ENCODE results near the gene PARP4.
"Not testable (repeated sequence)": the region's sequence is repeated elsewhere in the genome, so short reads cannot be mapped to it uniquely, and the experiment has no call there.

PARP4 gene

DNA sequence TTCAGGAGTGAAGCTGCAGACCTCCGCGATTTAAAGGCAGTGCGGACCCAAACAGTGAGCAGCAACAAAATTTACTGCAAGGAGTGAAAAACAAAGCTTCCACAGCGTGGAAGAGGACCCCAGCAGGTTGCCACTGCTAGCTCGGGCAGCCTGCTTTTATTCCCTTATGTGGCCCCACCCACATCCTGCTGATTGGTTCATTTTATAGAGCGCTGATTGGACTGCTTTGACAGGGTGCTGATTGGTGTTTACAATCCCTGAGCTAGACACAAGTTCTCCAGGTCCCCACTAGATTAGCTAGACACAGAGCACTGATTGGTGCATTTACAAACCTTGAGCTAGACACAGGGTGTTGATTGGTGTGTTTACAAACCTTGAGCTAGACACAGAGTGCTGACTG is 6.3 kb downstream of the PARP4 start:
- in situ Hi-C loops (cut with MboI; ENCODE audit: low sequenced_read_pairs), result not testable (repeated sequence)

DNA sequence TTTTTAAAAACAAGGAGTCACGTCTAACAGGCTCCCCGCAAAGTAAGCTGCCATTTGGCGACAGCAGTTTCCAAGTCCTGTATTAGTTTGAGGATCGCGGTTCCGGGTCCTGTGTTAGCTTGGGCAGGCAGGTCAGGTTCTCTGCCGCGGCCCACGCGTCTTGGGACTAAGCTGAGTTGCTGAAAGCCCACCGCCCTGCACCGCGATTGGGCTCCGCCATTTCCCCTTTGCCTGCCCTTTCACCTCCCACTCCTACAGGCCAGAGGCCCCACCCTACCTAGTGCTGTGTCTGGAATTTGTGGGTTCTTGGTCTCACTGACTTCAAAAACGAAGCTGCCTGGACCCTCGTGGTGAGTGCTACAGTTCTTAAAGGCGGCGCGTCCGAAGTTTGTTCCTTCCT is 6.8 kb downstream of the PARP4 start:
- in situ Hi-C loops (cut with MboI; ENCODE audit: low sequenced_read_pairs), result no loop called here

DNA sequence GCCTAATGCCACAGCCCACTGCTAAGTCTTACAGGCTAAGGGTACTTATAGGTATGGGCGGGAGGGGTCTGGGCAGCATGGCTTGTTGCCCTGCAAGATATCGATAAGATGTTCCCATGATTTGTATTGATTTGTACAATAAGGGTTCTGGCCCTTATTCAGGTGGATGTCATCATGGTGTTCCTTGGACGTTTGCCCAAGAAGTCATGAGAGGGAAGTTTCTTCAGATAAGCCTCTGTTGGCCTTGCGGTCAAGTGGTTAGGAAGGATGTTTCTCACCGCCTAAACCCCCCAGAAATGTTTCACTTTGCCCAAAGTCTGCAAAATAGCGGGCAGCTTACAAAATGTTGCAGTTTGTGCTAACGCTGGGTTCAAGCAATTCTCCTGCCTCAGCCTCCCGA is 7.3 kb downstream of the PARP4 start:
- in situ Hi-C loops (cut with MboI; ENCODE audit: low sequenced_read_pairs), result no loop called here

DNA sequence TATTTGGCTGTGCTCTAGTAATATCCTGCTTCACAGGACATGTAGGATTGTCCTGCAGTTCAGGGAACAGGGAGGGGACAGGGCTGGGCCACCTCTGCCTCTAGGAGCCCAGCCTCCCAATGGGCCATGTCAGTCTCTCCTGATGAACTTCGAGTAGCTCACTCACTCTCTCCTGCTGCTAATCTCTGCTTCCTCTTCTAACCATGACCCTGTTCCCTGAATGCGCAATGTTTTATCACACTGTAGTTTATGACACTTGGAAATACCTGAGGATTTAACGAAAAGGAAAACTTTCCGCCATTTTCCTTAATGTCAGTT is 9.2 kb downstream of the PARP4 start:
- in situ Hi-C loops (cut with MboI; ENCODE audit: low sequenced_read_pairs), result no loop called here

DNA sequence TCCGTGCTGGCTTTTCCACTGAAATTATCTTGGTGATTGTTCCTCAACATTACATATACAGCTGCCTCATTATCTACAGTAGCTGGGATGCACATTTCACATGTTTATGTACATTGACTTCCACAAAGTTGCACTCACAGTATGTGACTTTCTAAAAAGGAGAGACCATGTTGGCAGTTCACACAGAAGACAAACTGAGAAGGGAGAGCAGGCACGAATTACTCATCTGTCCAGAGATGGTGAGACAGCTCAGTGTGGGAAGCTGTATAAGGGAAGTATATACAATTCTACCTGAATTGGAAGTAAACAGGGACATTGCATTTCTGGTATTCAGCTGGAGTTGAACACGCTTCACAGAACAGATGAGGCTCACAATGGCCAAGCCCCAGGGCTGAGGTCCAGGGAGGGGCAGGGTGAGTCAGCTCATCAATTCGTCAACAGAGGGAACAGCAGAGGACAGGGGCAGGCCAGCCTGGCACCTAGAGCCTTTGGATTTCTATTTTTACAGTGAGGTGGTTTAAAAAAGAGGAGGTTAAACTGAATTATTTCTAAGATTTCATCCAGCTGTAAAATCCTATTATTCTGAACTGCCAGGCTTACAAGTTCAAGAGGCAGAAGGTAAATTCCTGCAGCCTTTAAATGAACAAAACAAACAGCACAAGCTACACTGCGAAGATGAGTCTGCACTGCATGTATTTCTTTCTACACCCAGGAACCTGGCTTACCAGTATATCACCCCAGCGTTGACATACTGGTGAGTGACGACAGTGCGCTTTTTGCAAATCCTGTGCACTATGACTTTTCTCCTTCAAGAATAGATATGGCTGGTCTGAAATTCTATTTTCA is 9.8 kb downstream of the PARP4 start:
- in situ Hi-C loops (cut with MboI; ENCODE audit: low sequenced_read_pairs), result no loop called here

DNA sequence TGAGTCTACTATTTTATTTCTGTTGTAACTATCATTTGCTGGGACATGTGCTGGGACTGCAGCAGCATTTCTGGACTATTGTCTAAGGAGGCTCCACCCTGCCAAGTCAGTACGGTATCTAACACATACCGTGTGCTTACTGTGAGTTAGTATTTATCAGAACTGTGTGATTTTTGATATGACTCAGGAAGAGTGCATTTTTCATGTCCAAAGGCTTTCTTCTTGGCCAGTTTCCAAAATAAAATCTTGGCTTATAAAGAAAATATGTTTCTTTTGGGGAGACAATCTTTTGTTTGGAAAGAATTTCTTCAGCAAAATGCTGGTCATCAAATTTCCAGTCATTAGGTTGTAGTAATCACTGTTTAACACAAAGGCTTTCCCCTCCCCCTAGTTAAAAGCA is 11.6 kb downstream of the PARP4 start:
- in situ Hi-C loops (cut with MboI; ENCODE audit: low sequenced_read_pairs), result no loop called here

DNA sequence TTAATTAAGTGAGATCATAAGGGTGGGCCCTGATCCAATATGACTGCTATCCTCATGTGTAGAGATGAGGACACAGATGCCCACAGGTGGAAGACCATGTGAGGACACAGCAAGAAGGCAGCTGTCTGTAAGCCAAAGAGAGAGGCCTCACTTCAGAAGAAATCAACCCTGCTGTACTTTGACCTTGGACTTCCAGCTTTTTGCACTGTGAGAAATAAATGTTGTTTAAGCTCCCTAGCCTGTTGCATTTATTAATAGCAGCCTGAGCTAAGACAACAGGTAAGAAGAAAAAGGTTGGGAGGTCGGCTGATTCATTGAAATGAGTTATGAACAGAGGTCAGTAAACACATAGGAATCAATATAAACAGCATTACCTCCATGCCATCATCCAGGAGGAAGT is 14.8 kb downstream of the PARP4 start:
- in situ Hi-C loops (cut with MboI; ENCODE audit: low sequenced_read_pairs), result no loop called here

DNA sequence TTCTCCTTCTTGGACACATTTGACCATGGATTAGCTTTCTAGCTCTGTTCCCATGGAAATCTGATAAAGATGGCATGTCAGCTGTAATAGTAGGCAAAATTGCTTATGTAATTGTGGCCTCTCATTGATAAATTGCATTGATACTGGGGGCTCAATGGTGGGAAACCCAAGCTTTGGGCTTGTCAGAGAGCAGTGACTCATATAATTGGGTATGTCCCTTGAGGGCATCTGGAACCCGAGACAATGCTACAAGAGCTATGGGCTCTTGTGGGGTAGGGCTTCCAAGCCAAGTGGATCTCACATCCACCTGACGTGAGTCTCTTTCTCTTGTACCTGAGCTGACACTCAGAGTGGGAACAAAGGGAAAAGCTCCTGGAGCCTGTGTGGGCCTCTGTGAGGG is 16.3 kb downstream of the PARP4 start:
- in situ Hi-C loops (cut with MboI; ENCODE audit: low sequenced_read_pairs), result not testable (repeated sequence)

DNA sequence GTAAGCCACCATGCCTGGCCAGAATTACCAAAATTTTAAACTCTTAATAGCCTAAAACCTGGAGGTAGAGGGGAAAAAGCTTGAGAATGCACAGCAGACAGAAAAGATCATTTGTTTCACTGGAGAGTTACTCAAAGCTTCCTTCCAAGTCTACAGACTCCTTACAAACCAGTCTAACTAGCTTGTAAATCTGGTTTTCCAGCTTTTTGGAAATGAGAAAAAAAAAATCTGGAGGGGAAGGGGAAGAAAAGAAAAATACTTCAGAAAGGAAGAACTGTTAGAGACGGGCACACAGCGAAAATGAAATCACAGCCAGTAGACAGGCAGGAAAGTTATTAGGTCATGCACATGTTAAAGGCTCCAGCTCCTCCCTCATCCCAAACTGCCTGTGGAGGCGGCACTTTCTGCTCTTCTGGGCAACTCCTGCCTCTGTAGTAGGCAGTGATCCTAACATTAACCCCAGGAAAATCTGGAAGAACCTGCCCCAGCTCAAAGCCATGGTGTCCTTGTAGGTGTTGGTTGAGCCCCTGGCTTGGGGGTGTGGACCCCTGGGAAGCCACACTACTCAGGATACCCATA is 17.3 kb downstream of the PARP4 start:
- in situ Hi-C loops (cut with MboI; ENCODE audit: low sequenced_read_pairs), result no loop called here

DNA sequence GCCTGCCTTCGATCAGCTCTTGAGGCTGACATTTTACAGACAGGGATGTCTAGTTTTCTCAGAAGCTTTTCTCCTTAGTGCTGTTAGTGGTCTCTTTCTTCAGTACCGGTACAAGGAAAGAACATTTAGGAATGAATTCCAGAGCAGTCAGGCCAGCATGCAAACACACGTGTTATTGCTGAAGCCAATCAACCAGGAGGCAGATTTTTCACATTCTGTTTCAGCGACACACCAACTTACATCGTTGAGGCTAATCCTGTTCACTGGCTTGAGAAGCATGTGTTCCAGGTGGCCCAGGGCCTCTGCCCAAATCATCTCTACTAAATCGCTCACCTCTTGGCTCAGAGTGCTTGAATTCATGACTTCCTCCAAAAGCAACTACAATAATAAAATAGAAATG is 19.2 kb downstream of the PARP4 start:
- in situ Hi-C loops (cut with MboI; ENCODE audit: low sequenced_read_pairs), result no loop called here

DNA sequence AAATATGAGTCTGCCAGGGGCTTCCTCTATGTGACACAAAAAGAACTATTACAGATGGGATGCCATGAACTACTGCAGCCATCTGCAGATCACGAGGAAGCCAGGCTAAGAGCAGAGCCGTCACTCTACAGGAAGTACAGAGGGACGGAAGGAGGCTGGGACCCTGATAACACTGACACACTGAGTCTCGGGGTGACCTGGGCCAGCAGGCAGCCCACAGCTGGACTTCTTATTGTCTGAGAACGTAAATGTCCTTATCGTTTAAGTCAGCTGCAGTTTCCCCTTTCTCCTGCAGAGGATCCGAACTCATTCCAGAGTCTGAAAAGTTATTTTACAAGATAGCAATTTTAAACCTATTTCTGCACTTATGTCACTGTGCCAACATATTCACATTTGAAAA is 20.7 kb downstream of the PARP4 start:
- in situ Hi-C loops (cut with MboI; ENCODE audit: low sequenced_read_pairs), result no loop called here

DNA sequence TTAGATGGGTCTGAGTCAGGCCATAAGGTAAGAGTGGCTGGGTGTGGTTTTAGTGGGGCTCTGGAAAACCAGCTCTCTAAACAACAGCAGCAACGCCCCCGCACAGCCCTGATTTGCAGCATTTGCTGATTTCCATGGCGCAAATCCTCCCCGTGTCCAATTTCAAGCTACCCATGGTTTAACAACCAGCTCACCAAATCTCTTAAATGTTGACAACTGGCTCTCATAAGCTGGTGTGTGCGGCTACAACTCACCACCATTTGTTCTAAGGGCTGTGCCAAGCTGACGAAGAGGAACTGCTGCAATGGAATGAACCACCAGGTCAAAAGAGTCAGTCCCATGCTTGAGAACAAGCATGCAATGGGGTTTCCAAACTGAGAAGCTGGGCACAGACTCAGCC is 22.9 kb downstream of the PARP4 start:
- in situ Hi-C loops (cut with MboI; ENCODE audit: low sequenced_read_pairs), result no loop called here

DNA sequence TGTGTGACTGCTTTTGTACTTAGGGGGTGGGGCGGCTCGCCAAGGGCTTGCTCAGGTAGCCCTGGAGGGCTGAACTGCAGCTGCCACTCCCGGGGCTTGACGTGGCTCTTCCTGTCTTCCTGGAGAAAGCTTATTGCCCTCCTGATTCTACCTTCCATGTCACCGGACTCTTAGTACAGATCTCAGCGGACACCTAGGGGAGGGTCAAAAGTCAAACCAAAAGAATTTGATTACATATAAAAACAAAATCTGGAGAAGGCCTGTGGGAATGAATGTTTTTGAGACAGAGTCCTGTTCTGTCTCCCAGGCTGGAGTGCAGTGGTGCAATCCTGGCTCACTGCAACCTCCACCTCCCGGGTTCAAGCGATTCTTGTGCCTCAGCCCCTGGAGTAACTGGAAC is 24.5 kb downstream of the PARP4 start:
- in situ Hi-C loops (cut with MboI; ENCODE audit: low sequenced_read_pairs), result not testable (repeated sequence)

DNA sequence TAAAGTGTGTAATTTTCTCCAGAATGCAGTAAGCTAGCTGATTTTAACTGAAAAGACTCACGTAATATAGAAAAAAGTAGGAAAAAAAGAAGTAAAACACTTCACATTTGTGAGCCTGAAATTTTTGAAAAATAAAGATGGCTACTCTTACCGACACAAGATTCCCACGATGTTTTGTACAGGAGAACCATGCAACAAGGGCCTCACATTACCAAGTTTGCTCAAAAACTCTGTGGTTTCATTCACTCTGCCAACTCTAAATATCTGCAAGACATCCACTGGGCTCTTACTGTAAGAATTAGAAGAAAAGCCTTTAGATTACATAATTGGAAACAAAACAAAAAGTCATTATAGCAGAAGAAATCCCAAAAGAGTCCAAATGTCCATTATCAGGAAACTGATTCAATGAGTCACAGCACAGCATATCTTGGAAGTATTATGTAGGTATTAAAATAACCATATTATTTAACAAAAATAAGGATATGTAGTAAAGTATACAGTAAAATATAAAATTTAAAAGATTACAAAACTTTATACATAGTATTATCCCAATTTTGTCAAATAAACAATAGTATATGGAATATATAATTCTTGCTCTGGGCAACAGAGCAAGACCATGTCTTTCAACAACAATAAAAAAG is 26.4 kb downstream of the PARP4 start:
- in situ Hi-C loops (cut with MboI; ENCODE audit: low sequenced_read_pairs), result not testable (repeated sequence)

DNA sequence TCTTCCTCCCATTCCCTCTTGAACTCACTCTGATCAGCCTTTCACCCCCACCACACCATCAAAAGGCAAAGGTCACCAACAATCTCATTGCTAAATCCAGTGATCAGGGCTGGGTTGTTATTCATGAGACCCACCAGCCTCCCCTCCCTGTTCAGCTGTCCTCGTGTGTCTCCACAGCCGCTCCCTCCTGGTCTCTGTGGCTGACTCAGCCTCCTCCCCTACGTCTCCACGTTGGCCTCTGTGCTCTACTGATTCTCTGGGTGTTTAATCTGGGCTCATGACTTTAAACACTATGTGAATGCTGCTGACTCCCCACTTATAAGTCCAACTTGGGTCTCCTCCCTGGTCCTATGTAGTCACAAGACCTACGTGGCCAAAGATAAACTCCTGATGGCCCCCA is 38.9 kb downstream of the PARP4 start:
- in situ Hi-C loops (cut with MboI; ENCODE audit: low sequenced_read_pairs), result no loop called here

DNA sequence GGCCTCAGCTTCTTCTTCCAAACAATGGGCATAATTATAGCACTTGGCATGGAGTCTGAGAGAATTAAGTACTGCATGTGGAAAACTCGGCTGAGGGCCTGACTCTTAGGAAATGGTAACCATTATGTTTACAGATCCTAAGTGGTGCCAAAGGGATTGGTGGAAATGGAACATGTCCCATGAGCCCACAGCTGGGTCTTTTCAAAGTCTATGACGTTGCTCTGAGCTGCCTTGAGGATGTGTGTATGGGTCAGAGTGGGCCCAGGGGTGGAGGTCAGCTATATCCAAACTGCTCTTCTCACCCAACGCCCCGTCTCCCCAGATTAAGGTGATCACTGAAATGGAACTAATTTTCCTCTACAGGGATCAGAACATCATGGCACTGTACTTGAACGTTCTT is 40.4 kb downstream of the PARP4 start:
- in situ Hi-C loops (cut with MboI; ENCODE audit: low sequenced_read_pairs), result not testable (repeated sequence)

DNA sequence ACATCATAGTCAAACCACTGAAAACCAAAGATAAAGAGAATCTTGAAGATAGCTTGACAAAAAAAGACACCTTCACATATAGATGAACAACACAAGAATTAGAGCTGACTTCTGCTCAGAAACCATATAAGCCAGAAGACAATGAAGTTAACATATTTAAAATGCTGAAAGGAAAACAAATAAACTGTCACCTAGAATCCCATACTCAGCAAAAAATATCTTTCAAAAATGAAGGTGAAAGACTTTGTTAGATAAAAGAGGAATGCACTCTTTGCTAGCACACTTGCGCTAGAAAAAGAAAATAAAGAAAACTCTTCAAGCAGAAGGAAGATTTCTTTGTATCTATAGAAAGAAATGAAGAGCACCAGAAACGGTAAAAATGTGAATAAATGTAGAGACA is 49.5 kb downstream of the PARP4 start:
- in situ Hi-C loops (cut with MboI; ENCODE audit: low sequenced_read_pairs), result no loop called here

DNA sequence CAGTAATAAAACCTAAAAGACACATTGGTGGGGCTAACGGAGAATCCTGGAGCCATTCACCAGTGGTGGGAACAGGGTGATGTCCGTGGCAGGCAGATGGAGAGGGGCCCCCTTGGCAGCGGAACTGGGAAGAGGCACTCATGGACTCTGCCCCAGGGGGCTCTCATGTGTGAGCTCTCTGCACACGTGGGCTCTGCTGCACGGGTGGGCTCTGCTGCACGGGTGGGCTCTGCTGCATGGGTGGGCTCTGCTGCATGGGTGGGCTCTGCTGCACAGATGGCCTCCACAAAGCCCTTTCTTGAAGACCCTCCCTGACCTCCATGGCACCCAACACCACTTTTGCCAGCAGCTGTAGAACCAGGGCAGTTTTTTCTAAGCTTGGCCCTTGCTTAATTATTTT is 52.3 kb downstream of the PARP4 start:
- in situ Hi-C loops (cut with MboI; ENCODE audit: low sequenced_read_pairs), result no loop called here

DNA sequence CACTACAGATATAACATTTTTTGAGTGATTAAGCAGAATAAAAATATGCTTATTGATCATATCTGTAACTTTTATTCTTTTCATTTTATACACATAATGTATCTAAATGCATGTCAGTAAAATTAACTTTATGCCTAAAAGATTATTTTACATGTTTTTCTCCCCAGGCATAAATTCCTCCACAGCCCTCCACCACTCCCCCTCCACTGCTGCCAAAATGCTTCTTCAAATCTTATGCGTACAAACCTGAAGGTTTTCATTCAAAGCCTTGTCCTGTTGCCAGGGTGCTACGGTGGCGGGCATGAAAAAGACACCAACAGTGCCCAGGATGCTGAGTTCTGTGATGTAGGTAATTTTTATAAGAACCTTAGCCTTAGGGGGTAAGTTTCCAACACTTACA is 52.9 kb downstream of the PARP4 start:
- in situ Hi-C loops (cut with MboI; ENCODE audit: low sequenced_read_pairs), result no loop called here

DNA sequence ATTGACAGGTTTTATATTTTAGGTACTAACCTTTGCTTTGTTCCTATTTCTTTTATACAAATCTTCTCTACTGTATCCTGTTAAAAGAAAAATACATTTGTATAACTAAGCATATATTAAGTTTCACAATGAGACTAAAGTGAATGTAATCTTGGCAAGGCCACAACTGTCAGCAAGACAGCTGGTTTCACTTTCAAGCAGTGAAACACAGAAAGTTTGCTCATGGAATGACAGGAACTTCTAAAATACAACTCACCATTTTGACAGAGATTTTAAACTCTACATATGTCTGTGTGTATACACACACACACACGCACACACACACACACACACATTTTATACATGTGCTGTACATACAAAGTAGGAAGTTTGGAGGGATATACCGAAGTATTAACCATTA is 53.3 kb downstream of the PARP4 start:
- in situ Hi-C loops (cut with MboI; ENCODE audit: low sequenced_read_pairs), result no loop called here

DNA sequence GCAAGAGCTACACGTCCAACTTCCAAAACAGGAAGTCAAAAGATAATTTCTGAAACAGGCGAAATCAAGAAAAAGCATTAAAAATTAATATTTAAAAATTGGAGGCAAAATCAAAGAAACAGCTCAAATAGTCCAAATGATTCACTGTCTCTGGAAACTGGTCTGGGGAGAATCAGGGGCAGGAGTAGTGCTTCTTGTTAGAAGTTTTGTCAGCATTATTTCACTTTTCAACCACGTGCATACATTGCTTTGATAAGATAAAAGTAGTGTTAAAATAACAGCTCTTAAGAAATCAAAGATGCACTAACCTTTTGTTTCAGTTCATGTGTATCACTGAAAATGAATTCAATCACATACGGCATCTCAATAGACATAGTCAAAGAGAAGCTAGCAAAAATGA is 53.8 kb downstream of the PARP4 start:
- in situ Hi-C loops (cut with MboI; ENCODE audit: low sequenced_read_pairs), result no loop called here

DNA sequence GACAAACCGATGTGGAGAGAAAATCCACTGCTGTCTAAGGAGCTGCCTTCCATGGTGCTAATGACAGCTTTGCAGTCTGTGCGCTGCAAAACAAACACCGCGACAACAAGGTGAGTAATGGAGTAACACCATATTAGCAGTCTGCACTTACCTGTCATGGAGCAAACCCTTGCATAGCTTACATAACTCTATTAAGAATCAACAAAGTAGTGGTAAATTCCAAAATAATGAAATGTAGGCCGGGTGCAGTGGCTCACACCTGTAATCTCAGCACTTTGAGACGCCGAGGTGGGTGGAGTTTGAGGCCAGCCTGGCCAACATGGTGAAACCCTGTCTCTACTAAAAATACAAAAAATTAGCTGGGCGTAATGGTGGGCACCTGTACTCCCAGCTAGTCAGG is 56.2 kb downstream of the PARP4 start:
- in situ Hi-C loops (cut with MboI; ENCODE audit: low sequenced_read_pairs), result no loop called here

DNA sequence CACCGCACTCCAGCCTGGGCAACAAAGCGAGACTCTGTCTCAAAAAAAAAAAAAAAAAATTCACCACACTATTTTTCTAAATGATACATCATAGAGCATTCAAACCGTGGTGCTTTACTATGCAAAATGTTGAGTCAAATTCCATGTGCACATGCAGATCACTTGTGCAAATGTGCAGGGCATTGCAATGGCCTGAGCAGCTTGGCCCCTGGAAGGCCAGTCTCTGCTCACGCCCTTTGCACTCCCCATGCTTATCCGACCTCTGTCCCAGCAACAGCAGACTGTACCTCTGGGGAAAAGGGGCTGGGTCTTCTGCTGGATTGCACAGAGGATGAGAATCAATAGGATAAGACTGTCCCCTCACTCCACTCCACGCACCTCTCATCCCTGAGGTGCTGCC is 58.5 kb downstream of the PARP4 start:
- in situ Hi-C loops (cut with MboI; ENCODE audit: low sequenced_read_pairs), result no loop called here

Measured in HL-60/S4 (cell line).